Ramos (cell line): ENCODE measurements around the gene TMPRSS9.

Experiments
- in situ Hi-C: fragments of 300-500 bp; cut with MboI; formaldehyde crosslinking; loops from one replicate; pipeline ENCODE4 v1.14.3; 2022; ENCODE audit warnings: low sequenced_read_pairs; ENCODE audit not compliant: unreplicated experiment

The TMPRSS9 gene

DNA sequence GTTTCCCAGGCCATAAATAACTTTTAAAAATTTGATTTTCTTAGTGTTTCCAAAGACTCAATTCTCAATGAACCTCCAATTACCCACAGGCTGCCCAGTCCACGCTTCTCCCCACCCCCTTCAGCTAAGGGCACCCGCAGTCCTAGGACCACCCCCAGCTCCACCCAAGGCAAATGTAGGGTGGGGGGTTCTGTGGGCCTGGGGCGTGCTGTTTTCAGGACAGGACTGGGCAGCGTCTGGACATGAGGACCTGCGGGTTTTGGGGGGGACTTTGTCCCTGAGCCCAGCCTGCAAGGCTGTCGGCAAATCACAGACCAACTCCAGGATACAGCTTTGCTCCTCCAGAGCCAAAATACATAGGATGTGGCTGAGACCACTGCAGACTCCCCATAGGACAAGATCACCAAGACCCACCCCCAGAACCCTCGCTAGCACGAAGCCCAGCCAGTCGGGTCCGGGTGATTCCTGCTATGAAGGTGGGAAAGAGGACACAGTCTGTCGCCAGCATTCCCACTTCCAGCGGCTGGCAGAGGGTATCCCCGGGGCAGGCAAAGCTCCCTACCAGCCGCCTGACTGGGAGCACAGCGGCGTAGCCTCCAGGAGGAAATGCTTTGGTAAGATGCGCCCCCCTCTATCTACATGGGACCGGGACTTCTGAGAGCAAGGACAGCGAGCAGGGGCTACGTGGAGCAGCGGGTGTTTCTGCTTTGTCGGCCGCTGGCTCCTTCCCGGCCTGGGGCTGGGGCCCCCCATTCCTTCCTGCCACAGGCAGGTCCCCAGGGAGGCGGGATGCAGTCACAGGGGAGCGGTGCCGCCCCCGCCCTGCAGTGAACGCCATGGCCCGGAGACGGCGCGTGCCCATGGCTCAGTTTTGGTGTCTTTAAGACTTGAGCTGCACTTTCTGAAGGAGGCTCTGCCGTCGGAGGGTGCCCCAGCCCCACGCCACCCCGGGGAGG is 69.0 kb downstream of the TMPRSS9 start:
- in situ Hi-C loops = no loop called here

DNA sequence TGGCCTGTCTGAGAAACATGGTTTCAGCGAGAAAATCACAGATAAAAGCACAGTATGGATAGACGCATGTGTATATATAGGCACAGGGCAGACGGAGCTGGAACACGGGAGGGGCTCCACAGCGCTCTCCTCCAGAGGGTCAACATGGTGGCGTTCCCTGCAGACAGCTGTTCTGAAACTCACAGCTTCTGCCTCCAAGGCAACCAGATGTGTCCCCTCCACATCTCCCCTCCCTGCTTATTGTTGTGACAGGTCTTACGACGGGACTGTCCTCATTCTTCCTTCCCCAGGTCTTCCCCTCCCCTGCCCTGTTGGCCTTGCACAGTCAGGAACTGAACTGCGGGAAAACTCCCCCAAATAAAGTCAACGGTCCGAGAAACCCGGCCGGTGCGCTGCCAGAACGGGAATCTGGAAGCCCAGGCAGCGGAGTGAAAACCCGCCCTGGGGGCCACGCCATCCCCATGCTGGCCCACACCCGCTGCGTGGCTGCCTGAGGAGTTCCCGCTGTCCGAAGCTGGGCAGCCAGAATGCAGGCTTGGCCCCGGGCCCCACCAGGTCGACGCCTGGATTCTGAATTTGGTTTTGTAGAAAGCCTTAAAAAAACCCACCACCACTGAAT is 70.0 kb downstream of the TMPRSS9 start:
- in situ Hi-C loops = no loop called here

DNA sequence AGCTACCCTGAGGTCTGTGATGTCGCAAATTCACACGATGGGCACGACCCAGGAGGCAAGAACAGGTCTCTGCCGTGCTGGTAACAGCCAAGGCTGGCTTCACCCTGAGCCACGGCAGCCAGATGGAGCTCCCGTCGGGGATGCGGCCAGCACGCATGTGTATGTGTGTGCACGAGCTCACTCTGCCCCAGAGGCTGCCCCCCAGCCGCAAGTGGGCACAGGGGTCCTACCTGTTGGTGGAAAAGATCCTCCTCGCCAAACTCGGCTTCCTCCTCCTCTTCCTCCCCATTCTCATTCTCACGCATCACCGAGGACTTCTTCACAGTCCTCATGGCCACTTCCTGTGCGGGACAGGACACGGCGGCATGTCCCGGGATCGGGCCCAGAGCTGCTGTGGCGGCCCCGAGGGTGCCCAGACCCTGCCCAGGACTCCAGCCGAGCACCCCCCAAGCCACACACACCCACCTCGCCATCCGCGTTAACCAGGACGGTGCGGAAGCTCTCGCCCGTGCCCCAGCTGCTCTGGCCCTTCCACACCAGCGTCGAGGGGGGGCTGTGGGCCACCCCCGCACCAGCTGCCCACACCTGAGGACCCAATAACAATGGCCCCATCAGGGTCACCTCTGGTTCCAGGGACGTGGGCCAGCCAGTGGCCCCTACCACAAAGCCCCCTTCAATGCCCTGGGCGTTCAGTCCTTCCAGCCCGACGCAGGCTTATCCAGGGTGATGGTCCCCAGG is 71.4 kb downstream of the TMPRSS9 start:
- in situ Hi-C loops = no loop called here

DNA sequence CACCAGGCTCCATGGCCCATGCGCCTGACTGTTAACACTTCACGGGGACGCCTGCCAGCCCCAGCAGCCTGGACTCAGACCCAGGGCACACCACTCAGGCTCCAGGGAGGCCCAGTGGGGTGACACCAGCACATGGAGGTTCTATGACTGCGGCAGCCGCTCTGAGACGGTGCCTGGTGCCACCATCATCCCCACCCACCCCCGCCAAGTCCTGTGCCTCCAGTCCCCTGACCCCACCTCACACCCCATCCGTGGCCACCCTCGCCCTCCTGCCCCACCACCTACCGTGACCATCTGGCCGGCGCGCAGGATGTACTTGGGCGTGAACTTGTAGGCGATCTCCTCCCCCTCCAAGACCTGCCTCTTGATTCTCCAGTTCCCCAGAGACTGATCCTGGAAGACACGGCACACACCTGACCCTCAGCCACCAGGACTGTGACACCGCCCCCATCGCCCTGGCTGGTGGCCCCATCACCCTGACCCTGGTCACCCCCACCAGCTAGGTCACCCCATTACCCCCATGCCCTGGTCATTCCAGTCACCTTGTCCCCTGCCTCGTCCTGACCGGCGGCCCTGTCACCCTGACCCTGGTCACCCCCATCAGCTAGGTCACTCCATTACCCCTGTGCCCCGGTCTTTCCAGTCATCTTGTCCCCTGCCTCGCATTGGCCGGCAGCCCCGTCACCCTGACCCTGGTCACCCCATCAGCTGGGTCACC is 72.2 kb downstream of the TMPRSS9 start:
- in situ Hi-C loops = no loop called here

DNA sequence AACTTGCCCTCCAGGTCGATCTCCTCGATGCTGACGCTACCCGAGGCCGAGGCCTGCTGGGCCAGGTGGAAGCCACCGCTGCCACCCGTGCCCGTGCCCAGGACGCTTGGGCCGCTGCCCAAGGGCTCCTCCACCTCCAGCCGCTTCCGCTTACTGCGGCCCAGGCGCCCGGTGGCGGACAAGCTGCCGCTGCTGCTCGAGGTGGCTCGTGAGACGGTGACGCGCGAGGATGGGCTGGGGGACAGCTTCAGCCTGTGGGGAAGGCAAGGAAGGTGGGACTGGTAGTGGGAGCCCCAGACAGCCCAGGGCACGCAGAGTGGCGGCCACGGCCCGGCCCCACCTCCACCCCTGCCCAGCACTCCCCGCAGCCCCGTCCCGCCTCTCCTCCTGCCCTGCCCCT is 73.8 kb downstream of the TMPRSS9 start:
- in situ Hi-C loops = no loop called here

DNA sequence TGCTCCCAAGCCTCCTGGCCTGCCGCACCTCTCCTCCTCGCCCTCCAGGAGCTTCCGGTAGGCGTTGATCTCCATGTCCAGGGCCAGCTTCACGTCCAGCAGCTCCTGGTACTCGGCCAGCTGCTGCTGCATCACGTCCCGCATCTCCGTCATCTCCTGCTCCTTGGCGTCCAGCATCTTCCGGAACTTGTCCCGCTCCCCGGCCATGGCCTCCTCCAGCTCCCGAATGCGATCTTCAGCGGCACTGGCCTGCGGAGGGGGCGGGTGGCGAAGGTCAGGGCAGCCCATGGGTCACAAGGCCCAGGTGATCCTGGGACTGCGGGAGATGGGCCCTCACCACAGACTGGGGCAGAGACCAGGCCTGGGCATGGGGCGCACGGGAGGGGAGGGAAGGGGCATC is 74.2 kb downstream of the TMPRSS9 start:
- in situ Hi-C loops = no loop called here

DNA sequence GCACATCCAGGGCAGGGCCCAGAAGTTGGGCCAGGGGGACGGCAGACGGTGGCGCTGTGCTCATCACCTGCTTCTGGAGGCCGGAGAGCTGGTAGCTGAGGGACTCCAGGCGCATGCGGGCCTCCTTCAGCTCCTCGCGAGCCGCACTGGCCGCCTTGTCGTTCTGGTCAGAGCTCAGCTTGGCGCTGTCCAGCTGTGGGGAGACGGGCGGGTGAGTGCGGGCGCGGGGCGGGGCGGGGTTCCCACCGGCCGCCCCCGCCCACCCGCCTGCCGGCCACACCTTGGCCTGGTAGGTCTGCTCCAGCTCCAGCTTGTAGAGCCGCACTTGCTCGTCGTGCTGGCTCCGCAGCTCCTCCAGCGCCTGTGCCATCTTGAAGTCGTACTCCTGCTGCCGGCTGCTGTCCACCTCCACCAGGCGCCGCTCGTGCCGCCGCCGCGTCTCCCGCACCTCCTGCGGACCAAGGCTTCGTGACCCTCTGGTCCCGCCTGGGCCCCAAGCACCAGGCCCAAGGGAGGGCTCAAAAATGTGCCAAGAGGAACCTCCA is 74.7 kb downstream of the TMPRSS9 start:
- in situ Hi-C loops = no loop called here

DNA sequence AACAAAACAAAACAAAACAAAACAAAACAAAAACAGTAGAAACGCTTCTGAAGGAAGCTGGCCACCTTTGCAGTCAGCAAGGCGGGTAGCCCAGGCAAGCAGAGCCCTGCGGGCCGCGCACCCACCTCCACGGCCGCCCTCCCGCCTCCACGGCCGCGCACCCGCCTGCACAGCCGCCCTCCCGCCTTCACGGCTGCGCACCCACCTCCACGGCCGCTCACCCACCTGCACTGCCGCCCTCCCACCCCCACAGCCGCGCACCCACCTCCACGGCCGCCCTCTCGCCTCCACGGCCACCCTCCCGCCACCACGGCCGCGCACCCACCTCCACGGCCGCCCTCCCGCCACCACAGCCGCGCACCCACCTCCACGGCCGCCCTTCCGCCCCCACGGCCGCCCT is 76.3 kb downstream of the TMPRSS9 start:
- in situ Hi-C loops = no loop called here

DNA sequence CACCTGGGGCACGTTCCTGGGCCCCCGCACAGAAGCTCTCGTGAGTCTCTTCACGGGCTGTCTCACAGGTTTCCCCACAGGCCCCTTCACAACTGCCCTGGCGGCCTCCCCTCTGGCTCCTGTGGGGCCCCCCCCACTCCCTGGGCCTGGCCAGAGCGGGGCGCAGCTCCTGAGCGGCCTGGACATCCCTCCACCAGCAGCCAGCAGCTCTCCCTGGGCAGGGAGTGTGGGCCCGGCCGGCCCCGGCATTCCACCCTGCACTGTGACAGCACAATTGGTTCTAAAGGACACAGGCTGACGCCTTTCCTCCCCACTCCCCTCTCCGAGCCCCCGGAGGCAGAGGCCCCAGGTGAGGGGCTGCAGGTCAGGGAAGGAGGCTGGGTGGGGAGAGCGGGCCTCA is 76.9 kb downstream of the TMPRSS9 start:
- in situ Hi-C loops = no loop called here

DNA sequence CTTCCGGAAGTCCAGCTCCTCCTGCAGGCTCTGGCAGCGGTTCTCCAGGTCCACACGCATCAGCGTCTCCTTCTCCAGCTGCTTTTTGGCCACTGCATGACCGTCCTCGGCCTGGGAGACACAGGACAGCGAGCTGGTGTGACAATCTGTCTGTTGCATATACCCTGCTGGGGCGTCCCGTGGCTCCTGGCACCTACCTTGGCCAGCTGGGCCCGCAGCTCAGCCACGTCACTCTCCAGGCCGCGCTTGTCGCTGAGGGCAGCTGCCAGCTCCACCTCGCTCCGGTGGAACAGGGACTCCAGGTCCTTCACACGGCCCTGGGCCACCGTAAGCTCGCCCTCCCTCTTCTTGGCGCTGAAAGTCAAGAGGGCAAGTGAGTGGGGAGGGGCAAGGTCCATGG is 78.1 kb downstream of the TMPRSS9 start:
- in situ Hi-C loops = no loop called here

DNA sequence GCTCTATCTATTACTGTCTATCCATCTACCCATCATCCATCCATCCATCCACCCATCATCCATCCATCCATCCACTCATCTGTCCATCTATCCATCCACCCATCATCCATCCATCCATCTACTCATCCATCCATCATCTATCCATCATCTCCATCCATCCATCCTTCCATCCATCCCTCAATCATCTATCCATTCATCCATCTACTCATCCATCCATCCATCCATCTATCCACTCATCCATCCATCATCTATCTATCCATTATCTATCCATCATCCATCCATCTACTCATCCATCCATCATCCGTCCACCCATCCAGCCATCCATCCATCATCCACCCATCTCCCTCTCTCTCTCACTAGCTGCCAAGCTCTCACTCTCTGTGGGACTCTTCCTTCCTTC is 80.5 kb downstream of the TMPRSS9 start:
- in situ Hi-C loops = no loop called here

DNA sequence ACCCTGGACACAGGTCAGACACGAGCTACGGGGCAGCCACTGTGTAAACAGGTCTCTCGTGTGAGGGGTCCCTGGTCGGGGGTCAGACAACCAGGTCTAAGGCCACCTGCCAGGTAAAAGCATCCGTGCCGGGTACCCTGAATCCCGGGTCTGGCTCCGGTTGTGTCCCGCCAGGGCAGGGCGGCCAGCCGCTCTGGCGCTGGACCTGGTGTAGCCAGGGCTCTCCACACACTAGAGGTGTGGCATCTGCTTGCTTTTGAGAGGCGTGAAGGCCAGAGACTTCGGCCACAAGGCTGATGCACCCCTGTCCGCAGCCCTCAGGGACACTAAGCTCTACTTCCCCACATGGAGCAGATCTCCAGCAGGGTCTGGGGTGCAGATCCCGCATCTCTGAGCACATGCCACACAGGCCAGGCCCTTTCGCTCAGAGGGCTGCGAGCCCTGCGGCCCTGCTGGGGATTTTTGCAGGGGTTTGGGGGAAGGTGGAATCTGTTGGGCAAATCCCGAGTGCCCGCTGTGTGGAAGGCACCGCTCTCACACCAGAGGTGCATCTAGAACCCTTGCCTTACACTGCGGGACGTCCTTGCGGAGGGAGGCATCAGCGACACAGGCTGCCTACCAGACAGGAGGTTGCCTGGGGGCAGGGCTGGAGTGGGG is 81.2 kb downstream of the TMPRSS9 start:
- in situ Hi-C loops = no loop called here

DNA sequence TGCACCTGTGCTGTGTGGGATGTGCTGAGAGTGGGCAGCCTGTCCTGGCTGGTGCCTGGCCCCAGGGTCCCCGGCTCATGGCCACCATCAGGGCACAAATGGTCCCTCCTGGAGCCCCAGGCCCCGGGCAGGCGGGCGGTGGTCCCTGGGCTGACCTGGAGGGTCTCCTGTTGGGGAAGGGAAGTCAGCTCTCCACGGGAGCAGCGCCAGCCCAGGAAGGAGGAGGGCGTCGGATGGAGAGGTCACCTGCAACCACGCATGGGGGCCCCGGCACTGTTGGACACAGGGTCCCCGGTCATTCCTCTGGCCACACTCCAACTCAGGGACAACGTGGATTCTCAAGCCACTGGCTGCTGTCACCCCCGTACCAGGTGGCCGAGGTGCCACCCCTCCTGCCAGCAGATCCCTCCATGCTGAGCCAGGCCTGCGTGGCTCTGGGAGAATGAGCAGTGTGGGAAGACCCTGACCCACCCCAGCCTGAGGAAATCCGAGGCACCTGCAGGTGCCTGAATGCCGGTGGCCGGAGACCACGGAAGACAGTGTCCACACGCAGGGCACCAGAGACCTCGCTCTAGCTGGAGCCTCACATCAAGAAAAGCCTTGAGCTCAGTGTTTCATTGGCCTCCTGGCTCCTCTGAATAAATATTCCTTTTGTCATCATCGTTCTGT is 83.2 kb downstream of the TMPRSS9 start:
- in situ Hi-C loops = no loop called here

DNA sequence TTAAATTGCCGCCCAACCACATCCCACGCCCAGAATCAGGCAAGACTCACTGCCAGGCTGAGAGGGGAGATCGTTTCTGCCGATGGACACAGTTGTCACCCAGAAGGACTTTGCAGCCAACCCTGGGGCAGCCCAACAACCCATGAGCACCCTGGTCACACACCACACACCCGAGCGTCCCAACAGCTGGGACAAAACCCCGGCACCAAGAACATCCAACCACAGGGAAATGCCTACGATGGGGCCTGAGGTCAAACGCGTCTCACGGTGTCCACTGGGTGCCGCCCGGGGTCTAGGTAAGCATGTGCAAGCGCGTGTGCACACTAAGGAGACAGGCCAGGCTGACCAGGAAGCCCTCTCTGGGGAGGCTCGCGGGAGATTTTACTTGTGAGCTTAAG is 83.7 kb downstream of the TMPRSS9 start:
- in situ Hi-C loops = no loop called here

DNA sequence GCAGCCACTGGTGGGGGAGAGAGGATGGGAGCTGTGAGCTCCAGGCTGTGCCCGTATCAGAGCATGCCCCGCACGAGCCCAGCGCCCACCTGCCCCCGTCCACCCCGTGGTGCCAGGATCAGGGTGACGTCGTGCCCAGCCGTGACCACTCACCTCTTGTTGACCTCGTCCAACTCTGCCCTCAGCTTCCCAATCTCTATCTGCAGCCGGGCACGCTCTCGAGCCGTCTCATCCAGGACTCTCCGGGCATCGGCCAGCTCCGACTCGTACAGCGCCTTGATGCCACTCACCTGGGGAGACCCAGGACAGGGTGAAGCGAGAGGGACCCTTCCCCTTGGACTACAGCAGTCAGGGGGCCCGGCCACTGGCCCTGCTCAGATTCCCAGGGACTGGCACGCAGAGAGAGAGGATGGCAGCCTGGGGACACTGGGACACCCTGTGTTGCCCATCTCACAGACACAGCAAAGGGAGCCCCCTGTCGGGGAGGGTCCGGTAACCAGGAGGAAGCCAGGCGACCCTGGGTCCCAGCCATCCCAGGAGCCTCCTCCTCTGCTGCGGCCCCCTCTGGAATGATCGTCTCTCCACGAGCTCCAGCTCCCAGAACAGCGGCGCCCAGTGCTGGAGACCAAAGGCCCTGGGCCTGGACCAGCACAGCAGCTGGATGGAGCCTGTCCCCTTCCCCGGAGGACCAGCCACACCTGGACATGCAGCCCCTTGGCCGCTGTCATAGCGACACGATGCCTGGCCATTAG is 84.4 kb downstream of the TMPRSS9 start:
- in situ Hi-C loops = no loop called here

DNA sequence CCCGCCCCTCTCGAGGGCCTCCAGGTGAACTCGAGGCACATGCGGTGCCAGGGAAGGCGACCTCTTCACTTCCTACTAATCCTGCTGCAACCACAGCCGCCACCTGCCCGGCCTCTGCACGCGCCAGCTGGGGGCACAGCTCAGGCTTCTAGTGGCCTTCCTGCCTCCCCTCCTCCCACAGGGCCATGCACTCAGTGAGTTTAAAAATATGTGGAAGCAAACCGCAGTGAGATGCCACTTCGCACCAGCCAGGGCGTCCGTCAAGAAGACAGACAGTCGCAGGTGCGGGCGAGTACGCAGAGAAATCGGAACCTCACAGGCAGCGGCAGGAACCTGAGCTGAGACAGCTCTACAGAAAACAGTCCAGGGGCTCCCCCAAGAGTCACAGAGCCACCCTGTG is 86.3 kb downstream of the TMPRSS9 start:
- in situ Hi-C loops = no loop called here

DNA sequence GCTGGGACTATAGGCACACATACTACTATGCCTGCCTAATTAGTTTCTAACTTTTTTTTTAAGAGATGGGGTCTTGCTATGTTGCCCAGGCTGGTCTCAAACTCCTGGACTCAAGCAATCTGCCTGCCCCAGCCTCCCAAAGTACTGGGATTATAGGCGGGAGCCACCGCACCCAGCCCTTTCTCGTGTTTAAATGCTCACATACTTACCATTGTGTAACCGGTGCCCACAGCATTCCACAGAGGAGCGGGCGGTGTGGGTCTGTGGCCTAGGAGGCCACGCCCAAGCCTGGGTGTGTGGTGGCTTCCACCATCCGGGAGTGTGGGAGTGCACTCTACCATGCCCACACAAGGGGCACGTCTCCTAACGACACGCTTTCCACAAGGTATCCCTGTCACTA is 89.0 kb downstream of the TMPRSS9 start:
- in situ Hi-C loops = no loop called here

DNA sequence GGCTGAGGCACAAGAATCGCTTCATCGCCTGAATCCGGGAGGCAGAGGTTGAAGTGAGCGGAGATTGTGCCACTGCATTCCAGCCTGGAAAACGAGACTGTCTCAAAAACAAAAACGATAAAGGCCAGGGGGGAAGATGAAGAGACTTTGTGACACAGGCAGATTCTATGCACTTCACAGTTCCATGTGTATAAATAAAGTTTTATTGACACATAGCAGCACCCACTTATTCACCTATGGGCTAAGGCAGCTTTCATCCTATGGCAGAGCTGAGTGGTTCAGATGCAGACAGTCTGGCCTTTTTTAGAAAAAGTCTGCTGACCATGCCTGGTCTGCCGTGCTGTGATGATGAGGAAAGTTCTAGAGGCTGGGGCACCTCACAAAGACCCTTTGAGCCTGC is 91.1 kb downstream of the TMPRSS9 start:
- in situ Hi-C loops = no loop called here

DNA sequence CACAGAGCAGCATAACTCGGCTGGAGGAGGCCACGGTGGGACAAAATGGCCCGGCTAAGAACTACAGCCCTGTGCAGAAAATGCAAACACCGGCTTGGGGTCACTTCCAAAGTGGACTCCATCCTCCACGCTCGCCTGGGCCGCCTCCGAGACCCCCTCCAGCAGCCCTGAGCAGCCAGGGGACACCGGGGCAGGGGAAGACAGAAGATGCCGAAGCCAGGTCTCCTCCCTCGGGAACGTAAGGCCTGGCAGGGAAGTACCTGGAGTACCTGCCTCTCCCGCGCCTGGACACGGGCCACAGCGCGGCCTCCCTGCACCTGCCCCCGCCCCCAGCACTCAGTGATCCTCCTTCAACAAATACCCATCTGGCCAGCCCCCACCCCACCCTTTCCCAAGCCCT is 91.7 kb downstream of the TMPRSS9 start:
- in situ Hi-C loops = no loop called here
